ENCODE measurements around the gene UPK1B.
"Not testable (repeated sequence)": the region's sequence is repeated elsewhere in the genome, so short reads cannot be mapped to it uniquely, and the experiment has no call there.

Gene UPK1B

DNA sequence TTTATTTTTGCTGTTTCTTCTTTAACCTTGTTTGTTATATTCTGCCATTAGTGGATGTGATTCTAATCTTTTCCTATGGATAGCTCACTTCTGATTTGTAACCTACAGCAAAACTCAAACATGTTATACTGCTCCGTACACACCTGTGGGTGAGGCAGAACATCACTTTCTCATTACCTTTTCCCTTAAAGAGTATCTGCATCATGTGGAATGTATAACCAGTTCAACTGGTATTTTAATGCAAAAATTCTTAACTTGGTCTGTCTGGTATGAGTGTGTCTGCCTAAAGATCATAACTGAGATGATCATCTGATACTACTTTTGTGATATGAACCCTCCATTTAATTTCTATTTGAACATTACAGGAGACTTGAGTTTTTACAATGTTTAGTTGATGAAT is 13.0 kb upstream of the UPK1B start:
- Mint-ChIP-seq H3K9me3 (ENCODE audit: low read depth) (peaks cover 9% of the 10 kb centered on the region), H3K27ac (no peak overlapping the region), H3K36me3 (peaks cover 3% of the 10 kb centered on the region), H3K4me1 (ENCODE audit: low read depth) (no peaks in the 10 kb centered on the region), H3K27me3 (peaks cover 17% of the 10 kb centered on the region), H3K4me3 (no peak overlapping the region)

DNA sequence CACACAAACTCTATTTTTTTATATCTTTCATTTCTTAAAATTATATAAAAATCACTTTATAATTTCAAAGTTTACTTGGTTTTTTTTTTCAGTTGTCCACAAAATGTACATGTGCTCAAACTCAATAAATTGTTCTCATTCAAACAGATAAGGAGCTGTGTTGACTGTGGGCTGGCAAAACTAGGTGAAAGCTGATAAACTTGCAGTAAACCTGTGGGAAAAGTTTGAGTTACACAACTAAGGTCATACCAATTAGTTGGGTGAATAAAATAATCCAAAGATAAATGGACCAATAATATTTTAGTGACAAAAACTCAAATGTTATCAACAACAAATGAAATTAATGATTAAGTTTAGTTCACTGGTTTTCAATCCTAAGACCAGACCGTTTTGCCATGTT is 12.6 kb upstream of the UPK1B start:
- H3K4me1 Mint-ChIP-seq (ENCODE audit: low read depth) = no peaks in the 10 kb centered on the region
- H3K36me3 Mint-ChIP-seq = peaks cover 3% of the 10 kb centered on the region
- no peak overlapping the region for H3K27ac Mint-ChIP-seq
- H3K27me3 Mint-ChIP-seq = peaks cover 16% of the 10 kb centered on the region
- H3K4me3 Mint-ChIP-seq = no peak overlapping the region
- H3K9me3 Mint-ChIP-seq (ENCODE audit: low read depth) = peaks cover 7% of the 10 kb centered on the region

DNA sequence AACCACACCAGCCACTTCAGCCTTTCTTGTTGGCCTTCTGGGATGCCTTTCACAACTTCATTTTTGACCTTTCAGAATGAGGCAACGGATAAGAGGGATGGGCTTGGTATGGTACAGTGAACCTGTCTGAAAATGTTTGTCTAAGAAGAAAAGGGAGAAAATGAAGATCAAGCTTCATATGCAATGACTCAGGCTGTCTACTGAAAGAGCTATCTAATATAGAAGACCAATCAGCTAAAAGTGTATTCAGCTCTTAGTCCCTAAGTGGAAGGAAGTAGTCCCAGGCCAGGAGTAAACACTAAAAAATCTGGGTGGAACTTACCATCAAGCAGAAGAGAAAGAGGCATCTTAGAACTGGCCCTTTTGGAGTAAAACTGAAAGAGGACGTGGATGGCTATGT is 12.2 kb upstream of the UPK1B start:
- H3K4me3 Mint-ChIP-seq = no peak overlapping the region
- peaks cover 3% of the 10 kb centered on the region for H3K36me3 Mint-ChIP-seq
- no peaks in the 10 kb centered on the region for H3K4me1 Mint-ChIP-seq (ENCODE audit: low read depth)
- peaks cover 16% of the 10 kb centered on the region for H3K27me3 Mint-ChIP-seq
- H3K9me3 Mint-ChIP-seq (ENCODE audit: low read depth) = peaks cover 7% of the 10 kb centered on the region
- H3K27ac Mint-ChIP-seq = no peak overlapping the region

DNA sequence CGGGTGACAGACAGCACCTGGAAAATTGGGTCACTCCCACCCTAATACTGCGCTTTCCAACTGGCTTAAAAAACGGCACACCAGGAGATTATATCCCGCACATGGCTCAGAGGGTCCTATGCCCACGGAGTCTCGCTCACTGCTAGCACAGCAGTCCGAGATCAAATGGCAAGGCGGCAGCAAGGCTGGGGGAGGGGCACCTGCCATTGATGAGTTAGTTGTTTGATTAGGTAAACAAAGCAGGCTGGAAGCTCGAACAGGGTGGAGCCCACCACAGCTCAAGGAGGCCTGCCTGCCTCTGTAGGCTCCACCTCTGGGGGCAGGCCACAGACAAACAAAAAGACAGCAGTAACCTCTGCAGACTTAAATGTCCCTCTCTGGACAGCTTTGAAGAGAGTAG is 8.7 kb upstream of the UPK1B start:
- H3K9me3 Mint-ChIP-seq (ENCODE audit: low read depth); H3K36me3 Mint-ChIP-seq; H3K4me1 Mint-ChIP-seq (ENCODE audit: low read depth); H3K4me3 Mint-ChIP-seq; H3K27ac Mint-ChIP-seq: not testable (repeated sequence)
- peaks cover 16% of the 10 kb centered on the region for H3K27me3 Mint-ChIP-seq

DNA sequence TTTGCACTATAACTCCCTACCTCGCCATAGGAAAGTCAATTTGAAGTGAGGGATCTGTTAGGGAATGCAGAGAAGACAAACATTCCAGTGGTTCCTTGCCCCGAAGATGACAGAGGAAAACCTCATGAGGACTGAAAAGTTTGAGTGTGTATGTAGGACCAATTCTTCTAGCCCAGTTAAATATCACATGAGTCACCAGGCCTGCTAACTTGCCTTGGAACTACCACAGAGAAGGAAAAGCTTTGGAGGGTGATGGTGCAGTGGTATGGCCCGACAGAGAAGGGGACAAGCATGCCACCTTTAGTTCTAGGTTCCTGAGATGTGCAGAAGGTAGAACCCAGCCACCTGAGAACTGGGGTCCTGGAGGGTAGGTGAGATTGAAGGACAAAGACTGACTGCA is 2.6 kb upstream of the UPK1B start:
- H3K27me3 Mint-ChIP-seq = peaks cover 5% of the 10 kb centered on the region
- H3K4me3 Mint-ChIP-seq = no peak overlapping the region

DNA sequence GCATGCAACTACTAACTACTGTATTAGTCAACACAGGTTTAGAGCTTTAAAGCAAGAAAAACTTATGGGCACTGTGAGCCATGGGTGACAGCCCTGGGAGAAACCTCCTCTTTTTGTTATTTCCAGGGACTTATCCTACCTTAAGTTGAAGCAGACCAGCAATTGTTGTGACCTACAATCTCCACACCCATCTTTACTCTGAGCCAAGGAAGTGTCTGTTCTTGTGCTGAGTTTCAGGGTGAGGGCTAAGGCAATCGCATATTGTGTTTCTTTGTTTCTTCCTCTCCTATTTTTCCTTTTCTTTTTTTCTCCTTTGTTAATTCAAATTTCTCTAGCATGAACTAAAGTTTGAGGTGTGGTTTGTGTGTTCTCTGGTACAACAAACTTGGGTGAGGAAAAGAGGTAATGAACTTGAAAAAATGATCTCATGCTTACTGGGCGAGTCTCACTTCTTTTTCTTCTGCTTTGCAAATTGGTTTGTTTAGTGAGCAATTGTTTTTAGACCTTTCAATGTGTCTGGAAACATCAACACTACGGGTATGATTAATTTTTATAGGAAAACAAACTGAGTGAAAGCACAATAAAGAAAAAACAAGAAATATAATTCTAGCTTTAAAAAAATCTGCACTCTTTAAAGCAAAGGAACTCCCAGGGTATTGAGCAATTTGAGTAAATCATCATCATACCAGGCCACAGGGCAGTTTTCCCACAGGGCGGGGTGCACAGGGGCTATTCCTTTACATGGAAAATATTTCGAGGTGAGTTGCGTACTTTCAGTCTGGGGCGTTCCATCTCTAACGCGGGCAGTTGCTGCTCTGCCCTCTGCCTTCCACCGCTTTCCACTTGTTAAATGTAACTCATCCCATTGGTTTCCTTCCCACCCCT is 2.7 kb downstream of the UPK1B start:
- Mint-ChIP-seq H3K27ac (no peak overlapping the region), H3K4me3 (no peak overlapping the region), H3K27me3 (peaks cover 10% of the 10 kb centered on the region), H3K36me3 (no peaks in the 10 kb centered on the region), H3K9me3 (ENCODE audit: low read depth) (no peaks in the 10 kb centered on the region), H3K4me1 (ENCODE audit: low read depth) (no peaks in the 10 kb centered on the region)

More for the DNA sequence above, 2.6 kb upstream of the UPK1B start:
- no peak overlapping the region for H3K27ac Mint-ChIP-seq
- no peaks in the 10 kb centered on the region for H3K4me1 Mint-ChIP-seq (ENCODE audit: low read depth)
- no peaks in the 10 kb centered on the region for H3K36me3 Mint-ChIP-seq
- H3K9me3 Mint-ChIP-seq (ENCODE audit: low read depth) = no peaks in the 10 kb centered on the region

DNA sequence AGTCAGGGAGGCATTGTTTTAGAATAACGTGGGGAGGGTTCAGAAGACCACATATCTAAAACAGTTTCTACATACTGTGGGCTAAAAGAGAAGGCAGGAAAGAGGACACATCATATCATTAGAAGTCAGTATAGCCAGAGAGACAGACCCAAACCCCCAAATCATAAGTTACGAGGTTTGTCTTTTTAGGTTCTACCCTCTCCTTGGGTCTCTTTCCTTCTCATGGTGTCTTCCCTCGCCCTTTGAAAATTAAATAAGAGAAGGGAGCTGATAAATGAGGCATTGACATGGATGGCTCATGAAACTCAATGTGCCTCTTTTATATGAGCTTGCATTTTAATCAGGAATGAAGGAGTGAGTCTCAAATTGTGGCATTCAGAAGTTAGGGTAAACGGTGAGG is 3.4 kb downstream of the UPK1B start:
- H3K36me3 Mint-ChIP-seq = no peaks in the 10 kb centered on the region
- H3K4me1 Mint-ChIP-seq (ENCODE audit: low read depth) = no peaks in the 10 kb centered on the region
- peaks cover 10% of the 10 kb centered on the region for H3K27me3 Mint-ChIP-seq
- no peaks in the 10 kb centered on the region for H3K9me3 Mint-ChIP-seq (ENCODE audit: low read depth)
- no peak overlapping the region for H3K4me3 Mint-ChIP-seq
- no peak overlapping the region for H3K27ac Mint-ChIP-seq

DNA sequence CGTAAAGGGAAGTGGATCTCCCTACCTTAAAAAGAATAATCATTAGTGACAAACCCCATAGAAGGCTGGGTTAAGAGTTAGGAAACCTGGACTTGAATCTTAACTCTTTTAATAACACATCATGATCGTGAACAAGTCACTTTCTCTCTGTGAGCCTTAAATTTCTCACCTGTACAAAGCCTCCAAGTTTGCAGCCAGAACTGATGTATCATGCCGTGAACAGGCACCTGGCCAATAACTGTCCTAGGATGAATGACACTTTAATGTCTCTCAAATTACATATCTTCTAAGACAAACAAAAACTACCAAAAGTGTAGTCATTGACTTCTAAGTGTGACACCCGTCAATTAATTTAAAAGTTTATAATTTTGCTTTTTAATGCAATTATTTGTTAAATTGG is 3.9 kb downstream of the UPK1B start:
- Mint-ChIP-seq H3K4me1 (ENCODE audit: low read depth) (no peaks in the 10 kb centered on the region), H3K4me3 (no peak overlapping the region), H3K27me3 (peaks cover 10% of the 10 kb centered on the region), H3K27ac (no peak overlapping the region), H3K36me3 (no peaks in the 10 kb centered on the region), H3K9me3 (ENCODE audit: low read depth) (no peaks in the 10 kb centered on the region)

DNA sequence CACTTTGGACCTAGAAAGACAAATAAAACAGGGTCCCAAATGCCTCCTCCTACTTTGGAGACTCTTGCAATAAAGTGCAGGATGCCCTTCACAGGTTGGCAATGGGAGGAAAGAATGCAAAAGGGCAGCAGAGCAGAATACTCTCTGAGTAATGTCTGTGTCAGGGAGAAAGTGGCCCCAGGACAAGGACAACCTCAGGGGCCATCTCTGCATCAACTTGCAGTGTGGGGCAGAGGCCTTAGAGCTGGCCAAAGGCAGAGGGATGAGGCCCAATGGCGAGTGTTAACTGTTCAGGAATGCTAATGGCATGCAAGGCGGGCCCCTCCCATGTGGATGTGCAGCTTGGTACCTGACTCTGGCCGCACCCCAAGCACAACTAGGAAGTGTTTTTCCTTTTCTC is 8.4 kb downstream of the UPK1B start:
- H3K4me1 Mint-ChIP-seq (ENCODE audit: low read depth) = no peaks in the 10 kb centered on the region
- no peak overlapping the region for H3K4me3 Mint-ChIP-seq
- H3K27ac Mint-ChIP-seq = no peak overlapping the region
- H3K9me3 Mint-ChIP-seq (ENCODE audit: low read depth) = no peaks in the 10 kb centered on the region
- peaks cover 4% of the 10 kb centered on the region for H3K27me3 Mint-ChIP-seq
- H3K36me3 Mint-ChIP-seq = no peaks in the 10 kb centered on the region

DNA sequence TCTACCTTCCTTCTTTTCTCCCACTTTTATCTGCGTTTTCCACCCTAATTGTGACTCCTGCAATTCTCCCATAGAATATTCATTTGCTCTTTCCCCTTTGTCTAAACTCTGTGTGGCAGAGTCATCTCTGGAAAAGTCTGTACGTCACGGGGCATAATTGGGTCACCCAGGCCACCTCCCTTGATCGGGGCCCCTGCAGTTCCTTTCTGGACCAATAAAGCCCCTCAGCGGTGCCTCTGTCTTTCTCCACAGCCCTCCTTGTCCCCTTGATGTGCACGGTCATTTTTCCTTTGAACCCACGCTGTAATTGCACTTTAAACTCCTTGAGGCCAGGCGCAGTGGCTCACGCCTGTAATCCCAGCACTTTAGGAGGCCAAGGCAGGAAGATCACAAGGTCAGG is 10.7 kb downstream of the UPK1B start:
- Mint-ChIP-seq H3K27ac (no peak overlapping the region), H3K27me3 (peaks cover 2% of the 10 kb centered on the region), H3K4me3 (no peak overlapping the region), H3K4me1 (ENCODE audit: low read depth) (no peaks in the 10 kb centered on the region), H3K9me3 (ENCODE audit: low read depth) (no peaks in the 10 kb centered on the region), H3K36me3 (no peaks in the 10 kb centered on the region)

DNA sequence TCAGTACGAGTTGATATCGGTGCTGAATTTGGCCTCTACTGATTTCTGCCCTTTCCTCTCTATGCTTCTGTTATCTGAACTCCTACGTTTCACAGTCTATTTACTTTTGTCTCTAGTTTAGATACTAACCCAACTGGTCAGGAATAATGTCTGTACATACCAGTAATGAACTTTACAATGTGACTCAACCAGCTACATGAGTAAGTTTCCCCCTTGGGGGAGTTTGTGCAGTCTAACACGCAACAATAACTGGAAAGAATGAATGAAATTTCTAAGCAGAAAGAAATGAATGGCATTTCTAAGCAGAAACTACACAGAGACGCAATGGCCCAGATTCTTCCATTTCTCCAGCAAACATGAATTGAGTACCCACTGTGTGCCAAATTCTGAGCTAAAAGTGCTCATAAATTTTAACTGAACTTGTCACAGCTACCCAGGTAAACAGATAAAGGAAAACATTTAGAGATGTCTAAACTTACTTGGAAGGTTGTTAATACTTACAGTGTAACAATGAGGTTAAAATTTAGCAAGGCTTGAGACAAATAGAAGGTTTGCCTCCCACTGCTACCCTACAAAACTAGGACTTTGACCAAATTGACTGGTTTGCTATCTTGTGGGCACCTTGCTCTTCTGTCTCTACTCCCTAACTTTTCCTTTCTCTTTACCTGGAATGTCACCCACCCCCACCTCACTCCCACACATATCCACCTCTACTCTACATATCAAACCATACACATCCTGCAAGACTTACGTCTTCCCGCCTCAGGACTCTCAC is 11.6 kb downstream of the UPK1B start:
- Mint-ChIP-seq H3K4me3 (no peak overlapping the region), H3K9me3 (ENCODE audit: low read depth) (no peaks in the 10 kb centered on the region), H3K27me3 (peaks cover 2% of the 10 kb centered on the region), H3K36me3 (no peaks in the 10 kb centered on the region), H3K4me1 (ENCODE audit: low read depth) (no peaks in the 10 kb centered on the region), H3K27ac (no peak overlapping the region)

DNA sequence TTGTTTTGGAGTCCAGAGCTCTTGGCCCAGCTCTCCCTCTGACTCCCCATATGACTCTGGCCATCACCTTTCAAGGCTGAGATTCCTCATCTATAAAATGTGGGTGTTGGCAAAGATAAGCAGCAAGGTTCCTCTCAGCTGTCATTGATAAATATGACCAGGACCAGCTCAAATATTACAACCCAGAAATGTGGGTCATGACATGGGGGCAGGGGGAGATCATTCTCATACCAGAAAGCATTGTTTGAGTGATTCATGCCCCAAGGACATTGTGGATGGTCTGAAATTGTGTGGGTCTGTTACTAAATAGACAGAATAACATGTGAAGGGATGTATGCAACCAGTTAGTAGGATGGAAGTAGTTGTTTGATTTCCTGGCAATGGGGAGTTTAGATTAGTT is 13.9 kb downstream of the UPK1B start:
- H3K9me3 Mint-ChIP-seq (ENCODE audit: low read depth) = no peaks in the 10 kb centered on the region
- H3K4me3 Mint-ChIP-seq = no peak overlapping the region
- H3K27ac Mint-ChIP-seq = no peak overlapping the region
- peaks cover 2% of the 10 kb centered on the region for H3K27me3 Mint-ChIP-seq
- H3K4me1 Mint-ChIP-seq (ENCODE audit: low read depth) = no peaks in the 10 kb centered on the region
- no peaks in the 10 kb centered on the region for H3K36me3 Mint-ChIP-seq

DNA sequence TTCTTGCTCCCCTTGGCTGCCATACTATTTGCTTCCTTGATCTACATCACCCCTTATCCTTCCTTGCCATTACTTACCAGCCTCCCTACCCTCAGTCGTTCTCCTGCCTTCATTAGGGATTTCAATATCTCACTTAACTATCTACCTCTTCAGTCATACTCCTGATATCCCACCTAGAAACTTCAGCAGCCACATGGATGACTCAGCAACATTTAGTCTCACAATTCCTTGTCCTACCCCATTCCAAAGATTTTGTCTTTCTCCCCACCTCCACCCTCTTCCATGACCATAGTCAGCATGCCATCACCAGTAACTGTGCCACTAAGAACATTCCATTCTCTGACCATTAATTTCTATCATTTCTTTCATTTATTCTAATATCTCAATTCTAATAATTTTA is 18.4 kb downstream of the UPK1B start:
- H3K4me1 Mint-ChIP-seq (ENCODE audit: low read depth) = no peaks in the 10 kb centered on the region
- H3K36me3 Mint-ChIP-seq = no peaks in the 10 kb centered on the region
- H3K4me3 Mint-ChIP-seq = no peak overlapping the region
- no peaks in the 10 kb centered on the region for H3K9me3 Mint-ChIP-seq (ENCODE audit: low read depth)
- no peak overlapping the region for H3K27ac Mint-ChIP-seq
- peaks cover 5% of the 10 kb centered on the region for H3K27me3 Mint-ChIP-seq

DNA sequence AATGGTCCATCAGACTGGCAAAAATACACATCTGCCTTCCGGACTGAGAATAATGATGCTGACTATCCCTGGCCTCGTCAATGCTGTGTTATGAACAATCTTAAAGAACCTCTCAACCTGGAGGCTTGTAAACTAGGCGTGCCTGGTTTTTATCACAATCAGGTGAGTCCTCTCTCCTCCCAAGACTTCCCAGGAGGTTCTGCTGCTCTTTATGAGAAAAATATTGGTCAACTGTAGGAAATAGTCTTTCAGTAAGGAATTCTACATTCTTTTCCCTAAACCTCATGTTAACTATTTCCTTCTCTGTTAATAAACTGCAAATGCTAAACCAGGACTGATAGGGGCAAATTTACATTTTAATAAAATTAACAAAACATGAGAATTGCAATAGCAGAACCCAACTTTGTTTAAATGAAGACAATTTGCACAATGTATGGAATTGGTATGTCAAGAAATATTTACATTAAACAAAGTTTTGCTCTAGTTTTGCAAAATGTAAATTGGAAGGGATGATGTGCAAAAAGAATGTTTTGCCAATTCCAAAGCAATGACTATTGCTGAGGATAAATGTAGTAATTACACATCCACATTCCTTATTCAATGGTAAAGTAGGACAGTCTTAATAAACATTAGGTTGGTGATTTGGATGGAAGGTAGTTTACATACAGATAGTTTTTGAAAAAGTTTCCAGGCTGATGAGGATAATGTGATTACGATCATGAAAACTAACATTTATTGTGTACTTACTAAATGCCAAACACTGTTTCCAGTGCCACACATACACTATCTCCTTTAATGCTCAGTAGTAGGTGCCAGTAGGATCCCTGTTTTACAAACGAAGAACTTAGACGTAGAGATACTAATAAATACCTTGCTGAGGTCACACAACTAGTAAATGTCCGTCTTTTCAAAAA is 21.1 kb downstream of the UPK1B start:
- Mint-ChIP-seq H3K27ac (no peak overlapping the region), H3K9me3 (ENCODE audit: low read depth) (no peaks in the 10 kb centered on the region), H3K36me3 (peaks cover 3% of the 10 kb centered on the region), H3K4me1 (ENCODE audit: low read depth) (no peaks in the 10 kb centered on the region), H3K27me3 (peaks cover 6% of the 10 kb centered on the region), H3K4me3 (no peak overlapping the region)

DNA sequence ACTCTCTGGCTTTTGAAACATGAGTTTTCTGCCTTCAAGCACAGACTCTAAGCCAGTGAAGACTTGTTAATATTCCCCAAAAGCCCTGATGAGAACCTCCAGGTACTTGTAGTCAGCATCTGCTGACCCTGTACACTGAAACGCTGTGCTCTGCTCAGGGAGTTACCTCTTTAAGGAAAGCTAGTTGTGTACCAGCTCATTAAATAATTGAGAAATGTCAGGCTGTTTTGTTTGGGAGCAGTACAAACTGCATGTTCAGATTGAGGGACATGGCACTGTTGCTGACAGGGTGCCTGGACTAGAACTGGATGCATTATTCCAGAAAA is 21.7 kb downstream of the UPK1B start:
- Mint-ChIP-seq H3K27me3 (peaks cover 6% of the 10 kb centered on the region), H3K36me3 (peaks cover 3% of the 10 kb centered on the region), H3K9me3 (ENCODE audit: low read depth) (no peaks in the 10 kb centered on the region), H3K4me1 (ENCODE audit: low read depth) (no peaks in the 10 kb centered on the region), H3K4me3 (no peak overlapping the region), H3K27ac (no peak overlapping the region)

Measured in activated naive CD8-positive, alpha-beta T cell (primary cell).